AG20443 (cell line): ENCODE results near the gene SIGLEC14.
"Not testable (repeated sequence)": the region's sequence is repeated elsewhere in the genome, so short reads cannot be mapped to it uniquely, and the experiment has no call there.

Experiments used
- DNase-seq: peaks from one replicate; pipeline ENCODE4 v3.0.0; 2012; ENCODE audit warnings: low spot score, mixed read lengths

The SIGLEC14 gene, protein sequence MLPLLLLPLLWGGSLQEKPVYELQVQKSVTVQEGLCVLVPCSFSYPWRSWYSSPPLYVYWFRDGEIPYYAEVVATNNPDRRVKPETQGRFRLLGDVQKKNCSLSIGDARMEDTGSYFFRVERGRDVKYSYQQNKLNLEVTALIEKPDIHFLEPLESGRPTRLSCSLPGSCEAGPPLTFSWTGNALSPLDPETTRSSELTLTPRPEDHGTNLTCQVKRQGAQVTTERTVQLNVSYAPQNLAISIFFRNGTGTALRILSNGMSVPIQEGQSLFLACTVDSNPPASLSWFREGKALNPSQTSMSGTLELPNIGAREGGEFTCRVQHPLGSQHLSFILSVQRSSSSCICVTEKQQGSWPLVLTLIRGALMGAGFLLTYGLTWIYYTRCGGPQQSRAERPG

DNA sequence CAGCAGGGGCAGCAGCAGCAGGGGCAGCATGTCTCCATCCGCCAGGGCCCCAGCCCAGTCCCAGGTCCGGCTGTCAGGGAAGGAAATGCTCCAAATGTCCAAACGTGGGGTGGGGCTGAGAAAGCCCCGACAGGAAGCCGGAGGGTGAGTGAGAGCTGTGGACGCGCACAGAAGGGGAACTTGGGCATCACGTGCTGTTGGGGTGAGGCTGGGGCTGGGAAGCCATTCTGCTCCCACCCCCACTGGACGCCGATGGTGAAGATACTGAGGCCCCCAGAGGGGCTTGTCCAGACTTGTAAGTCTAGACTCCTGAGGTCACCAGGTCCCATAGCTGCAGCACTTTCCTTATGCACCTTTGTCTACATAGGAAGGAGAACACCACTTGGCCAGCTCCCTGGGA is at the start of gene SIGLEC14:
Gene SIGLEC14, minus strand, starts transcription at position 96 of the 400 bp plus-strand sequence. Its CDS starts 66 bp downstream, at position 30.
- DNase-seq: not testable (repeated sequence)

- DNase-seq: no peak
Observed at GRCh38 chr19:51695702-51696315, 49.2 kb upstream of the SIGLEC14 start.

DNA sequence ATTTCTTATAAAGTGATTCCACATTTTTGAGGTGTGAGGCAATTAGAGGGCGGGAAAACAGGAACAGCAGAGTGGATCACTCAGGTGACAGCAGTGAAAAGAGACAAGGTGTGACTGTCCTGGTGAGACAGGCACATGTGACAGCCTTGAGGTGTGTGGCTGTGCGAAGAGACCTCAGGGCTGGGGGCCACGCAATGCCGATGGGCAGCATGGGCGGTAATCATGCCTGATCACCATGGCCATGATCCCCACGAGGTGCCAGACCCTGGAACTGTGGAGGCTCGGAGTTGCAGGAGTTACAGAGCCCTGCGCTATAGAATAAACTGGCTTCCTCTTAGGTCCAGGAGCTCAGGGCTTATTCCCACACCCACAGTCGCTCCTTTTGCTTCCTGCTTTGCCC is 48.5 kb upstream of the SIGLEC14 start:
- no peak for DNase-seq

- no peak for DNase-seq
Observed at GRCh38 chr19:51694318-51695085, 47.9 kb upstream of the SIGLEC14 start.

DNA sequence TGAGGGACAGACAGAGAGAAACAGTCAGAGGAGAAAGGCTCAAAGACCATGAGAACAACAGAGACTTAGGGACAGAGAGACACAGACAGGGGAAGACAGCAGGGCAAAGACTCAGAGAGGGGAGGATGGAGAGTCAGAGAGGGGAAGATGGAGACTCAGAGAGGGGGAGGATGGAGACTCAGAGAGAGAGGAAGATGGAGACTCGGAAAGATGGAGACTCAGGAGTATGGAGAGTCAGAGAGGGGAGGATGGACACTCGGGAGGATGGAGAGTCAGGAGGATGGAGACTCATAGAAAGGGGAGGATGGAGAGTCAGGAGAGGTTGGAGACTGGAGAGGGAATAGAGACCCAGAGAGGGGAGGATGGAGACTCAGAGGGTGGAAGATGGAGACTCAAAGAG is 47.2 kb upstream of the SIGLEC14 start:
- no peak for DNase-seq

GRCh38 chr19:51693260-51693659 is 46.6 kb upstream of the SIGLEC14 start, which contains the start of gene SPACA6:
TSS of gene SPACA6 (plus strand) at chr19:51693330. CDS start at chr19:51693527, 197 bp downstream.
- DNase-seq: no peak

GRCh38 chr19:51692468-51692867 is 45.8 kb upstream of the SIGLEC14 start:
- no peak for DNase-seq

DNA sequence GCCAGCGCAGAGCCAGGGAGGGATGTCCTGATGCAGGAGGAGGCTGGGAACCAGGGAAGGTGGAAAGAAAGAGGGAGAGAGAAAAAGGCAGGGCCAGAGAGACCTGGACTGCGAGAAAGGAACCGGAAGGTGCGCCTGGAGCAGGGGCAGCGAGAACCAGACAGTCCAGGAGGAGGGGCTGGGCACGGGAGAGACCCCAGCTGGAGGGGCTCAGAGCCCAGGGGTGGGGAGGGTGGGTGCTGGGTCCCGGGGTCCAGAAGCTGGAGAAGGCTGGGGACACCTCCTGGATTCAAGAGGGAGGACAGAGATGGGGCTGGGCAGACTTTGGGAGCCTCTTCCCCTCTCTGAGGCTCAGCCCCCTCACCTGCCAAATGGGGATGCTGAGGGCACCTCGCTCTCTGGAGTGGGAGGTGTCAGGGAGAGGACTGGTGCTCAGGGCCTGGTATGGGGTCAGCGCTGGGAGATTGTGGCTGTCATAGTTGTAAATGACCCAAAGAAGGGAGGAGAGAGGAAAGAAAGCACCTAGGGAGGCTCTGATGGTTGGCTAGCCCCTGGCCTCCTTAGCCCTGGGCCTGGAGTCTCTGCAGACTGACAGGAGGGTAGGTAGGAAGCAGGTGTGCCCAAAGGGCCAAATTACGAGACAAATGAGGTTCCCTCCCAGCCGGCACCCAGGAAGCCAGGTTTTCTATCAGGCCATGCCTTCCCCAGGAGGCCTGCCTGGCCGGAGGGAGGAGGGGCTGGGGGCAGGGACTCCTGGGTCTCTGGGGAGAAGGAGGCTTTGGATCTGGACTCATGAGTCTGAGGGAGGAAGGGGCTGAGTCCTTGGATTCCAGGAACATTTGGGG is 45.2 kb upstream of the SIGLEC14 start:
- no peak for DNase-seq

- DNase-seq: no peak
Observed at GRCh38 chr19:51691074-51691583, 44.5 kb upstream of the SIGLEC14 start.

DNA sequence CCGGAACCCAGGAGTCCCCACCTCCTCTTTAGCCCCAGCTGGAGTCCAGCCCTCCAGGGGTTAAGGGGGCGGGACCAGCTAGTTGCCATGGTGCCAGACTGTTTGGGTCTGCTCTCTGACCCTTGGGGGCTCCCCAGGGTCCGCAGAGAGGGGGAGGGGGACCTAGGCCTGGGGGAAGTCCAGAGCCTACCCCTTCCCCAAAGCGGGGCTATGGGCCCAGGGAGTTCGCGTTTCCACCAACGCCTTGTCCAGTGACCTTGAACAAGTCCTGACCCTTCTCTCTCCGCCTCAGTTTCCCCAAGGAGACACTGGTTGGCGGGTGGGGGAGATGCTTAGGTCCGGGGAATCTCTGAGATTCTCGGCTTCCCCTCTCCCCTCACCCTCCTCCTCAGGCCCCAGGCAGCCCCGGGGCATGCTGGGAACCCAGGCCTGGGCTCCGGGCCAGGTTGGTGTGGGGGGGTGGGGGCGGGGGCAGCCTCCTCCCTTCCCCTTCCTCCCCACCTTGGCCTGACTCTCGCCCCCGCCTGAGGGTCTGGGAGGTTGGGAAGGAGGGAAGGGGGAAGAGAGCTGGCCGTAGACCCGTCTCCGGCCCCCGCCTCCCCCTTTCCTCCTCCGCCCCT is 43.9 kb upstream of the SIGLEC14 start:
- peak; percentile 85 for DNase-seq

- DNase-seq: no peak
Observed at GRCh38 chr19:51689751-51690453, 43.3 kb upstream of the SIGLEC14 start.

DNA sequence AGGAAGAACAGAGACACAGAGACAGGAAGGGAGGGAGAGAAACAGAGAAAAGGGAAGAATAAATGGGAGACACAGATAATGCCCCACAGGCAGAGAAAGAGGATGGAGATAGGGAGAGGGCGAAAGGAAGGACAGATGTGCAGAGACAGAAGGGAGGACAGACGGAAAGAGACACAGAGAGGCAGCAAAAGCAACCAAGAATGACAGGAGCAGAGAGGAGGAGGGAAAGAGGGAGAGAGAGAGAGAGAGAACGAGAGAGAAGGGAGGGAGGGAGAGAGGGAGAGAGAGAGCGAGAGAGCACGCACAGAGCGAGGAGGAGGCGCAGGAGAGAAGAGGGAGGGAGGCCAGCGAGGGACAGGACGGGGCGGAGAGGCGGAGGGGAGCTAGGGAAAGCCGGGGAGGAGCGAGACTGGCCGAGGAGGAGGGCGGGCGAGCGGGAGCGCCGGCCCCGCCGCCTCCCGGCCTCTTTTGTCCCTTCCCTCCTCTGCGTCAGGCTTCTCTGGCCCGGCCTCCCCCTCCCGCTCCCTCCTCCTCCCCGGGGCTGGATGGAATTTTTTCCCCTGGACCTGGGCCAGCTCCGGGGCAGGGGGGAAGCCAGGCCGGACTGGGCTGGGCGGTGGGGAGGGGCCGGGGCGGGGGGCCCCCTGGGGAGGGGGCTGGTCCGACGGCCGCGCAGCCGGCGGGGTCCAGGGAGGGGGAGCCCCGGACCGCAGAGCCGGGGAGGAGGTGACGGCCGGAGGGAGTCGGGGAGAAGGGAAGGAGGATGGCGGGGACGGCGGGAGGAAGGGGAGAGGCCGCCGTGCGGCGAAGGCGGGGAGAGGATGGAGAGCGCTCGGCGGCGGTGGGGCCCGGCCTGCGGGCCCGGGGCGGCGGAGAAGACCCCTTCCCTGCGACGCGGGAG is 42.3 kb upstream of the SIGLEC14 start:
- peak; percentile 94 for DNase-seq

DNA sequence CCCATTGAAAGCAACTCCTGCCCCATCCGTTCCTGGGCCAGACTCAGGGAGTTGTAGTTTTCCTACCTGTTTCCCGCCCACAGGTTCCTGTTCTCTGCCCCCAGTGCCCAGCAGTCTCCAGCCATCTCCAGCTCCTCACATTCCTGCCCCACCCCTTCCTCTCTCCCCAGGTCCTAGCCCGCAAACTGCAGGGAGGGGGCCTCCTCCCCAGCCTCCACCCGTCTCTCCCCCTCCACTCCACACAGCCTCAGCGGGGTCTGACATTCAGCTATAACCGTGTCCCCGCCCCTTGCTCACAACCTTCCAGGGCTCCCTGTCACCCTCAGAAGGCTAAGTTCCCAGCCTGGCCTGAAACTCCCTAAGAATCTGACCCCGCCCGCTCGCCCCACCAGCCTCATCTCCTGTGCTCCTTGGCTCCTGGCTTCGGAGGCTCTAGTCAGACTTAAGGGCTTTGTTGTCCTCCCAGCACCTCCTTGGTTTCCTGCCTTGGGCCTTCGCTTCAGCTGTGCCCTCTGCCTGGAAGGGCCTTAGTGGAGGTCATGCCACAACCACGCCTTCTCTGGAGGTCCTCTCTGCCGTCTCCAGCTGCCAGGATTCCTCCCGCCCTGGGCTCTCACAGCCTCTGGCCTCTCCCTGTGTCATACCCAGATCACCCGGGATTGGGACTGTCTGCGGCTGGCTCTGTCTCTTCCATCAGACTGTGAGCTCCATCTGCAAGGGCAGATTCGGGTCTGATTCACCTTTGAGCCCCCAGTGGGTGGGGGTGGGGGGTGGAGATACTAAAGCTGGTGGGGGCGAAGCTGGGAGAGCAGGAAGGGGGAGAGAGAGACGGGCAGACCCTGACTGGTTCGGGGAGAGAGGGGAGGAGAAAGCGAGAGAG is 41.4 kb upstream of the SIGLEC14 start:
- peak; percentile 76 for DNase-seq

DNA sequence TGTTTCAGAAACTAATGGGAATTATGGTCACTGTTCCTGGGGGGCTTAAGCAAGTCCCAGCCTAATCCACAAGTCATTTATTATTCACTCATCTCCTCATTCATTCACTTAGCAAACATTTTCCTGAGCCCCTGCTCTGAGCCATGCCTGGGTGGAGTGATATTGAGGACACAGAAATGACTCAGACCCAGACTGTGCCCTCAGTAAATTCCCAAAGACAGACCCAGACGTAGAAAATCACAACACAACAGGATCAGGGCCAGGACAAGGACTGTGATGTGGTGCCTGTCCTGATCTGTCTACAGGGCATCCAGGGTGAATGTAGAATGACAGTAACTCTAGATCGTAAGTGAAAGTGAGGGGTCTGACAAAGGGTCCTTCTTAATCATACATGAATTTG is 39.5 kb upstream of the SIGLEC14 start:
- DNase-seq: peak; percentile 45

DNA sequence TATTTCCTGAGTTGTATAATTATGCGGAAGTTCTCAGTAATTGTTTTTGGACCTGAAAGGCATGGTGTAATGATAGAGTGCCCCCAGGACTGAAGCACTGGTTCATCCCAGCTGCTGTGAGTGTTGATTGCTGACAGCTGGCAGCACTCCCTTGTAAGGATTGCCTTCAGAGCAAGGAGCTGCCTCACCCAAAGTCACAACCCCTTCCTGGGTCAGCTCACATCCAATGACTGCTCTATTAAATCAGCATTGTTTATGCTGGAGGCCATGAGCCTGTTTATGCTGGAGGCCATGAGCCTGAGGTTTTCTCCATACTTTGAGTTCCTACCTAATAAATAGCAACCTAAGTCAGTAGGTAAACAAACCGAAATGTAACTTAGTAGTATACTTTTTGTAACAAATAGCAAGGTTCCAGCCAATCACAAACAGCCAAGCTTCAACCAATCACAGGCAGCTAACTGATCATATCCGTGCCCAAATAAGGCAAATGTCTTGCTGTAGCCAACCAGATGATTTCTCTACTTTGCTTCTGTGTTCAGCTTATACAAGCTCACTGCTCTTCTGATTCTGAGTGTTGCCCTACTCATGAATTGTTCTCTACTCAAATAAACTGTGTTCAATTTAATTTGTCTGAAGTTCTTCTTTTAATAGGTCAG is 34.8 kb upstream of the SIGLEC14 start:
- DNase-seq: no peak

DNA sequence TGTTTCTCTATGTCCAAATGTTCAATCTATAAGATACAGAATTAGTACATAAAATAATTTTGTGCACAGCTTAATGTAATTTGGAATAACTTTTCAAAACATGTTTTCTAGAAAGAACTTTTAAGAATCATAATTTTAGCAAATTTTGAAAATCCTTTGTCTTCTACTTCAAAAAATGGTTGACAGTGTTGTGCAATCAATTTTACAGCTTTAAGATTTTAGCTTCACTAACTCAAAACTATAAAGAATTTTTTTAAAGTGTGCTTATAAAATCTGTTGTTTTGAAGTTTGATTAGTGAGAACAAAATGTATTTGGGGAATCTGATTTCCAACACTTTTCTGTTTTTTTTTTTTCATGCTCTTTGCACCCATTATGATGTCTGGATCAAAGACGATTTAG is 33.8 kb upstream of the SIGLEC14 start:
- no peak for DNase-seq

DNA sequence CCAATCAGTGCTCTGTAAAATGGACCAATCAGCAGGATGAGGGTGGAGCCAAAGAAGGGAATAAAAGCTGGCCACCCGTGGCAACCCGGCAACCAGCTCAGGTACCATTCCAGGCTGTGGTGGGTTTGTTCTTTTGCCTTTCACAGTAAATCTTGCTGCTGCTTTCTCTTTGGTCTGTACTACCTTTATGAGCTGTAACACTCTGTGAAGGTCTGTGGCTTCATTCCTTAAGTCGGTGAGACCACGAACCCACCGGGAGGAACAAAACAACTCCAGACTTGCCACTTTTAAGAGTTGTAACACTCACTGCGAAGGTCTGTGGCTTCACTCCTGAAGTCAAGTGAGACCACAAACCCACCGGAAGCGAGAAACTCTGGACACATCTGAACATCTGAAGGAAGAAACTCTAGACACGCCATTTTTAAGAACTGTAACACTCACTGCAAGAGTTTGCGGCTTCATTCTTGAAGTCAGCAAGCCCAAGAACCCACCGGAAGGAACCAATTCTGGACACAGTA is 30.0 kb upstream of the SIGLEC14 start:
- DNase-seq: no peak
